Hepatocyte (in vitro differentiated cells): ENCODE data around the gene NUP133.
"Not testable (repeated sequence)": the region's sequence is repeated elsewhere in the genome, so short reads cannot be mapped to it uniquely, and the experiment has no call there.

Experiments
- CTCF ChIP-seq: fragments of 200-600 bp; sonication (generic); IDR thresholded peaks from 2 replicates; pipeline ENCODE4 v1.5.1; 2016; ENCODE audit warnings: antibody characterized with exemption, mild to moderate bottlenecking; ENCODE audit not compliant: poor library complexity
- EZH2 ChIP-seq: fragments of 200-600 bp; sonication (generic); IDR thresholded peaks from 2 replicates; pipeline ENCODE4 v1.6.1; 2016; ENCODE audit warnings: antibody characterized with exemption, mild to moderate bottlenecking, borderline replicate concordance
- EZH2phosphoT487 ChIP-seq: fragments of 200-600 bp; sonication (generic); IDR thresholded peaks from one replicate; pipeline ENCODE4 v1.6.1; 2018; ENCODE audit warnings: antibody characterized with exemption, mild to moderate bottlenecking, low read depth, moderate library complexity; ENCODE audit not compliant: unreplicated experiment, severe bottlenecking

DNA sequence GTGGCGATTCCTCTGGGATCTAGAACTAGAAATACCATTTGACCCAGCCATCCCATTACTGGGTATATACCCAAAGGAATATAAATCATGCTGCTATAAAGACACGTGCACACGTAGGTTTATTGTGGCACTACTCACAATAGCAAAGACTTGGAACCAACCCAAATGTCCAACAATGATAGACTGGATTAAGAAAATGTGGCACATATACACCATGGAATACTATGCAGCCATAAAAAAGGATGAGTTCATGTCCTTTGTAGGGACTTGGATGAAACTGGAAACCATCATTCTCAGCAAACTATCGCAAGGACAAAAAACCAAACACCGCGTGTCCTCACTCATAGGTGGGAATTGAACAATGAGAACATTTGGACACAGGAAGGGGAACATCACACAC lies 3.5 kb upstream of the NUP133 start:
- TF ChIP-seq EZH2phosphoT487, CTCF, EZH2: not testable (repeated sequence)
